Activated T-helper 1 cell treated with Interleukin-2 at 50 U/mL for 16 hours (primary cell): ENCODE data around the gene UQCR11.

Experiments
- DNase-seq: peaks from one replicate; pipeline ENCODE4 v3.0.0-alpha.2; 2020; ENCODE audit warnings: low read depth

The UQCR11 gene

DNA sequence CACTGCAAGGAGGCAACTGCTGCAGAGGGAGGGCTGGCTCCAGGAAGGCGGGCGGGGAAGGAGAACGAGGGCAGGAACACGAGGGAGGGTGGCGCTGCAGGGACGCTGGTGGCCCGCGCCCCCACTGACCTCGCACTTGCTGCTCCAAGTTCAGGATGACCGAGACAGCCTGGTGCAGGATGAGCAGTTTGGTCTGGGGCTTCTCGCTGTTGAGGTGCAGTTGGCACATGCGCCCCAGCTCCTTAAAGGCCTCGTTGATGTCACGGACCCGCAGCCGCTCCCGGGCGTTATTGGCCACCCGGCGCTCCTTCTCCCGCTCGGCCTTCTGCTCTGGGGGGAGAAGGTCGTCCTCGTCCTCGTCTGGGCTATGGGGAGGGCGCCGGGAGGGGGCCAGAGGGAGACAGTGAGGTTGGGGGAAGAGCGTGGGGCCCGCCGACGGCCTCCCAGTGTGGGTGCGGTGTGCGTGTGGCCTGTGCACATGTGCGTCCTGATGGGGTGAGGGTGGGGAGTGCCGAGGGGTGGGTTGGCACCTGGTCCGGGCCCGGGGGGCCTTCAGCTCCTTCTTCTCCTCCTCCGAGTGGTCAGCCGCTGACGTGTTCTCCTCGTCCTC lies 10.0 kb upstream of the UQCR11 start:
- DNase-seq = no peak

DNA sequence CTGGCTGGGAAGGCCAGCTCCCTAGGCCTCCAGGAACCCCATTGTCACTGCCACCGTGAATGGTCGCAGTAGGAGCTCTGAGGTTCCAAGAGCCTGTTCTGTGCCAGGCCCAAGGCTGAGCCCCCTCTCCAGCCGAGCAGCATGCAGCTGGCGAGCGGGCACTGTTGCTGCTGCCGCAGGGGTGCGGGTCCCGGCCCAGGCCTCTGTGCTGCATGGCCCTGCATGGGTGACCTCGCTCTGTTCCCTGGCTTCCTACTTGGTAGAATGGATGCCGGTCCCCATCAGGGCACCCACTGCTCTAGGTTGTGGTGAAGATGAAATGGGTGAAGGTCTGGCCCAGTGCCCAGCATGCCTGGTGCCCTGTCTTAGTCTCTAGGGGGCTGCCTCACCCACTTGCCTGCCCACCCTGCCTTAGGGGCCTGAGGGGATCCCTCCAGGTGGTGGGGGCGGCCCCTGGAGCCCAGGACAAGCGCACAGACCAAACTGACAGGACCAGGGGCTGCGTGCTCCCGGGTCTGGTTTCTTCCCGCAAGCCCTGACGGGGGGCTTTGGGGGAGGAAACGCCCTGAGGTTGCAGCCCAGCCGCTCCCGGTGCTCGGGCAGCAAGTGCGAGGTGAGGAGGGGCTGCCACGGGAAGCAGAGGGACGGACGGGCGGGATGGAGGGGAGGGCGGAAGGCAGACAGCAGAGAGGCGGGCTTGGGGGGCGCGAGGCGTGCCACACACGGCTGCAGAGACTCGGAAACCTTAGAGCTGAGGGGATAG lies 8.7 kb upstream of the UQCR11 start:
- no peak for DNase-seq

DNA sequence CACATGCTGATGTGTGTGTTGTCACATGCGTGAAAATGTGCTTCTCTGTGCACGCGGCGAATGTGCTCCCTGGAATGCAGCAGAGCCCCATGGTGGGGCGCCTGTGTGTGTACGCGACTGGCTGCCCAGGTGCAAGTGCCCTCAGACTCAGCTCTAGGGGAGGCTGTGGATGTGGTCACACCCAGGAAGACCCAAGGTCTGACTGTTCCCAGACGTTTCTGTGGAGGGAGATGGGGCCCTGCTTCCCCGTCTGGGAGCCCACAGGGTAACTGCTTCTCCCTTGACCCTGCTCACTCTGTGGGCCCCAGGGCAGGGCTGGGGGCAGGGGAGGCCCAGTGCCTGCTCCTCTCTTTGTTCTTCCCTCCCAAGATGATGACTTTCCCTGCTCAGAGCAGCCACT lies 7.9 kb upstream of the UQCR11 start:
- DNase-seq = no peak

DNA sequence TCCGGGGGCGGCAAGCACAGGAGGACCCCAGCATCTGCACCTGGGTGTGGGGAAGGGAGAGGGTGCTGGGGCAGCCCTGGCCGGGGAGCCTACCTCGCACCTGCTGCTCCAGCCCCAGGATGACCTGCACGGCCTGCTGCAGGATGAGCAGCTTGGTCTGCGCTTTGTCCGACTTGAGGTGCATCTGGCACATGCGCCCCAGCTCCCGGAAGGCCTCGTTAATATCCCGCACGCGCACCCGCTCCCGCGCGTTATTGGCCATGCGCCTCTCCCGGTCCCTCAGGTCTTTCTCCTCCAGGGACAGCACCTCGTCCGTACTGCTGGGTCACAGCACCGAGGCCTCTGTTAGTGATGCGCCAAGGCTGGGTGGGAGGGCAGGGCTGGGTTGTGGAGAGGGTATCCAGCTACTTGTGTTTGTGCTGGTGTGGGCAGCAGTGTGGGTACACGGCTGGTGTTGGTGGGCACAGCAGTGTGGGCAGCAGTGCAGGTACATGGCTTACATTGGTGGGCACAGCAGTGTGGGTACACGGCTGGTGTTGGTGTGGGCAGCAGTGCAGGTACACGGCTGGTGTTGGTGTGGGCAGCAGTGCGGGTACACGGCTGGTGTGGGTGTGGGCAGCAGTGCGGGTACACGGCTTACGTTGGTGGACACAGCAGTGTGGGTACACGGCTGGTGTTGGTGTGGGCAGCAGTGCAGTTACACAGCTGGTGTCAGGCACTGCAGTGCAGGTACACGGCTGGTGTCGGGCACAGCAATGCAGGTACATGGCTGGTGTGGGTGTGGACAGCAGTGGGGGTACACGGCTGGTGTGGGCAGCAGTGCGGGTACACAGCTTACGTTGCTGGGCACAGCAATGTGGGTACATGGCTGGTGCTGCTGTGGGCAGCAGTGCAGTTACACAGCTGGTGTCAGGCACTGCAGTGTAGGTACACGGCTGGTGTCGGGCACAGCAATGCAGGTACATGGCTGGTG lies 7.1 kb upstream of the UQCR11 start:
- no peak for DNase-seq

DNA sequence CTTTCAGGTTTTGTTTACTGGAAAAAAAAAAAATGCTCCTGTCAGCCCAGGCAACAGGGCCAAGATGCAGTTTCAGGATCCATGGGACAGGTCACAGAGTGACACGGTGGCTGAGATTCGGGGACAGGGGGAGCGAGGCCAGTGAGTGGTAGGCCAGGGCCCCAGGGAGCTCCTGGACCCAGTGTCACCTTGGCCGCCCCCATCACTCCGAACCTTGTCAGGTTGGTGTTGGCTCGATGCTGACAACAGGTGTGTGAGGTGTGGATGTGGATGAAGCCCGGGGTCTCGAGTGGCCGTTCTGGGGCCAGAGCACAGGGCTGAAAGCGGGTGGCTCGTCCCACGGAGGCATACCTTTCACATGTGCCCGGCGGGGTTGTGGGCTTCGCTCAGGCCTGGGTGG lies 6.1 kb upstream of the UQCR11 start:
- no peak for DNase-seq

- no peak for DNase-seq
These were observed 5.3 kb upstream of the UQCR11 start for GRCh38 chr19:1610579-1610978.

DNA sequence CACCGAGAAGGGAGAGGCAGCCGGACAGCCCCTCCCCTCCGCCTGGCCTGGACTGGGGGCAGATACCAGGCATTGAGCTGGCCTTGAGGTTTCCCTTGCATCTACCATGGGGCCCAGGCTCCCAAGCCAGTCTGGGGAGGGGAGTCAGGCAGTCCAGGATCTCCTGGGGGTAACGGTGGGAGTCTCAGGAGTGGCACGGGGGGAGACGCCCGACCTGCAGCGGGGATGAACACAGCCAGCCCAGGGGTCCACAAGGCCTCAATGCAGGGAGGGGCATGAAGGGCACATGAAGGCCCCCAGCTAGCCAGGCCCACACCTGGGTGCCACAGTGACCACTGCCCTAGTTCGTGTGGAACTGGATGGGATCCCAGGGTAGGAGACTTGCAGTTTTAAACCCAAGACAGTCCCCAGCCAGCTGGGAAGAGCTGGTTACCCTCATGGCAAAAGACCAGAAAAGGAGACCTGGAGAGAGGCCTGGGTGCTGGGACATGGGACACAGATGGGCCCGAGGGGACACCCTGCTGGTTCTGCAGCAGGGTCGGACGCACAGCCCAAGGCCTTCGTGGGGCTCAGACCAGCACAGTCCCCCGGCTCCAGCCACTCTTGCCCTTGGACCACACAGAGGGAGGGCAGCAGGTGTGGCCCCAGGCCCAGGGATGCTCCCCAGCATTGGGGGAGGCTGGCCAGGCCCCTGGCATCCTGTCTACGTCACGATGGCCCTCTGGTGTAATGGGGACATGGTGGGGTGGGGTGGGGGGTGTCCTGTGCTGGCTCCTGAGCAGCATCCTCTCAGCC lies 4.6 kb upstream of the UQCR11 start:
- DNase-seq = no peak

DNA sequence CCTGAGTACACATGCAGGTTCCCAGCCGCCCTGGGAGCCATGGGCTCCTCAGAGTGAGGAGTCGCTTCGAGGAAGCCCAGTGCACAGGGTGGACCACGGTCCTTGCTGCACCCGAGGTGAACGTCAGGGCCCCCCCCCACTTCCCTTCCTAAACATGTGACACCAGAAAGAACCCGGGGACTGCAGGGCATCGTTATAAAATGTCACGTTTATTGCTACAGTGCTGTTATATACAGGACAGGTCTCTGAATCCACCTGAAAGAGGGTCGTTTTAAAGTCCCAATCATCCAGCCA lies 3.8 kb upstream of the UQCR11 start:
- DNase-seq = no peak

DNA sequence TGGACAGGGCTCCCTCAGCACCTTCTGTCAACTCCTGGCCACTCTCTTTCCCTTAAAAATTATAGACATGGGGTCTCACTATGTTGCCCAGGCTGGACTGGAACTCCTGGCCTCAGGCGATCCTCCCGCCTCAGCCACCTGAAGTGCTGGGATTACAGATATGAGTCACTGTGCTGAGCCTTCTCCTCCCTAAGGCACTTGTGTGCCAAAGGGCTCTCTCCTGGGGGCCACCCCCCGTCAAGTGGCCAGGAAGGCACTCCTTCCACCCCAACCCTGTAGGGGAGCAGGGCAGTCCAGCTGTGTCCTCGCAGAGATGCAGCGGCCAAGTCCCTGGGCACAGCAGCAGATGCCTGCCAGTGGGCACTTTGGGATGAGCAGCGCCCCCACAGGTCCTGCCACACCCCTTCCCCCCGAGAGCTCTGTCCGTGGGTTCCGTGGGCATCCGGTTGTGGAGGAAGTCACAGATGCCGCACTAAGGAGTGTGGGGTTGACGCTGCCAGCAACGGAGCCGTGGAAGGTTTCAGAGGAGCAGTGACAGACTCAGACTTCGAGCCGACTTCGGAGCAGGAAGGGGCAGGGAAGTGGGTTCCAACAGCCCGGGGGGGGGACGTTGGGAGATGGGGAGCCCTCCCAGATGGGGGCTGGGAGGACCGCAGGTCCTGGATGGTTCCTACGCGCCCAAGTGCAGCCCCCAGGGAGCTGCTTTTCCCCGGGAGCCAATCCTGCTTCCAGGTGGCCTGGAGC lies 3.3 kb upstream of the UQCR11 start:
- DNase-seq = peak; percentile 25

GRCh38 chr19:1606138-1606651 lies 933 bp upstream of the UQCR11 start:
- DNase-seq = no peak

DNA sequence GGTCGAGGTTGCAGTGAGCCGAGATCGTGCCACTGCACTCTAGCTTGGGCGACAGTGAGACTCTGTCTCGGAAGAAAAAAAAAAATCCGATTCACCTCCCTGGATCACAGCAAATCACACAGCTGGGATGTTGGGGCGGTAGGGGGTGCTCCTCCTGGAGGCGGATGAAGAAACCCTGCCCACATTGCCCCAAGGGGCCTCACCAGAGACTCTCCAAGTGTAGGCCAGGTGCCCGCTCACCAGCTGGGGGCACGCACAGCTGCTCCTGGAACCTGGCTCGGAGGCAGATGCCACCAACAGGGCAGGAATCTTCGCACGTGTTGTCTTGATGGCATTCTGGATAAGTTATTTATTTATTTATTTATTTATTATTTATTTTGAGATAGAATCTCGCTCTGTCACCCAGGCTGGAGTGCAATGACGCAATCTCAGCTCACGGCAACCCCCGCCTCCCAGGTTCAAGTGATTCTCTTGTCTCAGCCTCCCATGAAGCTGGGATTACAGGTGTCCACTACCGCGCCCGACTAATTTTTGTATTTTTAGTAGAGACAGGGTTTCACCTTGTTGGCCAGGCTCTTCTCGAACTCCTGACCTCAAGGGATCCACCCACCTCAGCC lies 3.1 kb downstream of the UQCR11 start:
- no peak for DNase-seq

DNA sequence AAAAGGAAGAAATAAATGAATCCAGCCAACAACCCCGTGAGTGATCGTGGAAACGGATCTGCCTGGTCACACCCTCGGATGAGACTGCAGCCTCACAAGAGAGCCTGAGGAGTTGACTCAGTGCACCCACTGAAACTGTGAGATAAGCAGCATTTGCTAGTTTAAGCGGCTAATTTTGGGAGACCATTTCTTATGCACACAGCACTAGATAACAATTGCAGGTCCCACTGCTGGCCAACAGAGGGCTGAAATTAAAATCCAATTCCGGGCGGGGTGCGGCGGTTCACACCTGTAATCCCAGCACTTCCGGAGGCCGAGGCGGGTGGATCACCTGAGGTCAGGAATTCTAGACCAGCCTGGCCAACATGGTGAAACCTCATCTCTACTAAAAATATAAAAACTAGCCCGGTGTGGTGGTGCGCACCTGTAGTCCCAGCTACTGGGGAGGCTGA lies 3.6 kb downstream of the UQCR11 start:
- DNase-seq = no peak

DNA sequence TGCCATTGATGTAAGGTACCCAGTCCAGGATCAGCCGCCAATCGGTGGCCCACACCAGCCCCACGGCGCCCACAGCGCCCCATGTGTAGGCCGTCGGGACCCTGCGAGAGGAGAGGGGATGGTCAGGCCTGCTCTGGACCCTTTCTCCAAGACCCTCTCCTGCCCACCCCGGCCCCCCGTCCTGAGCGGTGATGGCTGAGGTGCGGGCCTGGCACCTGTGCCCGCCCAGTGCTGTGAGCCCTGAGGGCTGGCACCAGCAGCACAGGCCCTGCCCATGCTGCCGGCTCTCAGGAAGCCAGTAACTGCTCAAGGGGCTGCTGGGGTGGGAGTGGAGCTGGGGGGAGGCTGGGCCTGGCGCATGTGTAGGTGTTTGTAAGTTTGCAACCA lies 5.8 kb downstream of the UQCR11 start:
- no peak for DNase-seq

GRCh38 chr19:1598777-1599459 lies 6.3 kb downstream of the UQCR11 start:
- DNase-seq = no peak

DNA sequence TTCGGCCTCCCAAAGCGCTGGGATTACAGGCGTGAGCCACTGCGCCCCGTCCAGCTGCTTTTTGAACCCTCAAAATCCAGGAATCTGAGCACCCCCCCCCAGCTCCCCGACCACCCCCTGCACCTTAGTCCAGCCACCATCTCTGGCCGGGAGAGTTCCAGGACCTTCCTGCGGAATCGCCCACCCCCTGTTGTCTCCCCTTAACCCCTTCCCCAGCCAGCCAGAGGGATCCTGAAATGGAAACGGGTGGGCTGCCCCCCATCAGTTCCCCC lies 11.8 kb downstream of the UQCR11 start:
- no peak for DNase-seq

- peak; percentile 86 for DNase-seq
These were observed 12.3 kb downstream of the UQCR11 start, which contains the start of gene MBD3 for GRCh38 chr19:1592755-1593500. TSS of gene MBD3 (minus strand) at chr19:1592865. CDS start at chr19:1592631, 234 bp downstream.

GRCh38 chr19:1592024-1592754 lies 13.1 kb downstream of the UQCR11 start:
- DNase-seq = peak; percentile 81

DNA sequence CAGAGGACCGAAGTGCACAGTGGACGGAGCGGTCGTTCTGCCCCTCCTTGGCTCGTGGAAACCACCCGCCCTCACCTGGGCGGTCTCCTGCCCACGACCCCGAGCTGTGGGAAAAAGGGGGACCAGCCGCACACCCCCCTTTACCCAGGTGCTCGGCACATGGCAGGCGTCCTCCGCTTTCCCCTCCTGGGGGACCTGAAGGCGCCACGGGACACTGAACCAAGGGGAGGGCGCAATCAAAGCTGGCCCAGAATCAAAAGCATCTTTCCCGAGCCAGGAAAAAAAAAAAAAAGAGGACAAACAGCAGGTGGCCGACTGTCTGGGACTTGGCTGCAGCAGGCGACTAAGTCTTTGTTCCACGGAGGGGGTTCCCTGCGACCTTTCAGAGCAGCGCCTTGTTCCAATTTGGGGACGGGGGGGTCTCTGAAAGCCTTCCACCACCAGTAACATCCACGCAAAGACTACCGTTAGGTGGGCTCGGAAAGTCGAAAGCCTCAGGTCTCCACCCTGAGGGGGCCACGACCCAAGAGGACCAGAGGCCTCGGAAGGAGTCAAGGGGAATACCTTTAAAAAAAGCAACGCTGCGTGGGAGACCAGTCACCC lies 13.7 kb downstream of the UQCR11 start:
- DNase-seq = no peak
